Mucosa of descending colon (tissue), 3 donors: ENCODE results near the gene DISP3. TPM values are rescaled to one million over a fixed set of nuclear protein-coding genes. Genes with fewer than 3 reads are reported as not detected.

ENCODE experiments used
- ATAC-seq: fragments of 200-7000 bp; cut with Tn5 transposase; one replicate; pipeline ENCODE4 v1.9.1; 2020; ENCODE audit warnings: mild to moderate bottlenecking, moderate library complexity
- DNase-seq, 3 donors: peaks; one replicate each; pipeline ENCODE4 v3.0.0-alpha.2; 2020
- H3K36me3 ChIP-seq: fragments of 200-600 bp; one replicate; pipeline ENCODE4 v1.8.0; 2021; ENCODE audit warnings: low read depth, mild to moderate bottlenecking
- H3K4me1 ChIP-seq: fragments of 200-600 bp; one replicate; pipeline ENCODE4 v1.8.0; 2021; ENCODE audit warnings: low read depth, mild to moderate bottlenecking
- H3K4me3 ChIP-seq: fragments of 200-600 bp; one replicate; pipeline ENCODE4 v1.8.0; 2021; ENCODE audit warnings: mild to moderate bottlenecking
- H3K9me3 ChIP-seq: fragments of 200-600 bp; one replicate; pipeline ENCODE4 v1.8.0; 2021; ENCODE audit warnings: mild to moderate bottlenecking
- CTCF ChIP-seq: fragments of 200-600 bp; IDR thresholded peaks from one replicate; pipeline ENCODE4 v1.8.0; 2022; ENCODE audit warnings: antibody characterized with exemption, mild to moderate bottlenecking
- intact Hi-C, 2 donors: fragments of 100-400 bp; cut with DNase I in 1 of 2; cut with micrococcal nuclease in 1 of 2; formaldehyde crosslinking; loops; one replicate each; pipeline versions ENCODE4 v1.11.0 to v1.11.1; 2022; cut with DNase I, micrococcal nuclease
- total RNA-seq, 3 donors: library from RNA; stranded (reverse); fragmentation: NEBNext Ultra II Directional in 2 of 3; extraction: Animal tissue kit (Norgen Biotek cat#: 25700) in 2 of 3; gene quantifications; one replicate each; pipeline versions ENCODE4 v1.2.1 to v1.2.4, GENCODE V29; 2021 to 2023
- donor health status: DM: no; HTN: no; CAD: no; lungs with moderate emphysema.
- donor health status: DM: no; HTN: no; CAD: no.
- donor health status: DM: no; HTN: yes; CAD: no.

DISP3 gene
- total RNA-seq, 3 donors from 2014 or later: 0.17 to 0.23 (median 0.19) TPM

- no peak for DNase-seq
- intact Hi-C loops: no loop called here
- no peak for TF ChIP-seq CTCF
- Histone ChIP-seq H3K9me3 (no peaks in the 10 kb centered on the region), H3K4me3 (no peak overlapping the region), H3K36me3 (no peaks in the 10 kb centered on the region), H3K4me1 (no peaks in the 10 kb centered on the region)
- no peak for ATAC-seq
Measured at GRCh38 chr1:11487196-11487751, 8.3 kb downstream of the DISP3 start.

GRCh38 chr1:11488201-11488770, 9.3 kb downstream of the DISP3 start:
- no peak for ATAC-seq

DNA sequence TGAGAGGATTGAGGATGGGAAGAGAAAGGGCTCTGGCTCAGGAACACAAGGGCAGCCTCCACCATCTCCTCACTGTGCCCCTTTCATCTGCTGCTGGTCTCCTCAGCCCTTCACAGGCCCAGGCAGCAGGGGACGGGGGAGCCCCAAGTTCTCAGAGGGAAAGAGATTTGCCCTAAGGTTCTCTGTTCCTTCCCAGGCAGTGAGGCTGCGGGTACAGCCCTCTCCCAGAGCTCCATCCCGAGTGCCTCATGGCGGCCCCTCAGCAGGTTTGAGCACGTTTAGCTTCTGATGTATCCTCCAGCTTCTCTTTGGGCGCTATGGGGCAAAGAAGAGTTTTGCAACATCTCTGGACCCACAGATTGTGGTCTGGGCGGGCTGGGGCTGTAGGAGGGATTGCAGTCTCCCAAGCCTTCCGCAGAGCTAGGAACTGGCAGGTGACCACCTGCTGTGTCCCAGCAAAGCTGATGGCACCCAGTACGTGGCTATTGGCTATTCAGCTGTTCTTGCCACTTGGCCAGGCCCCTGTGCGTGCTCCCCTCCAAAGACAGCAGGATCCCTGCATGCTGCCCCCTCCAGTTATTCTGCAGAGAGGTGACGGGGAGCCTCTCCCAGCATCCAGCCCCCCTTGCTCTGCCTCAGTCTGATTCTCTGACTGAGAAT, 10.1 kb downstream of the DISP3 start:
- DNase-seq: no peak

More at GRCh38 chr1:11488201-11488770, 9.3 kb downstream of the DISP3 start:
- Histone ChIP-seq H3K4me3 (no peak overlapping the region), H3K4me1 (no peaks in the 10 kb centered on the region), H3K36me3 (no peaks in the 10 kb centered on the region), H3K9me3 (no peaks in the 10 kb centered on the region)
- no peak for TF ChIP-seq CTCF
- intact Hi-C loops: no loop called here
- no peak for DNase-seq

DNA sequence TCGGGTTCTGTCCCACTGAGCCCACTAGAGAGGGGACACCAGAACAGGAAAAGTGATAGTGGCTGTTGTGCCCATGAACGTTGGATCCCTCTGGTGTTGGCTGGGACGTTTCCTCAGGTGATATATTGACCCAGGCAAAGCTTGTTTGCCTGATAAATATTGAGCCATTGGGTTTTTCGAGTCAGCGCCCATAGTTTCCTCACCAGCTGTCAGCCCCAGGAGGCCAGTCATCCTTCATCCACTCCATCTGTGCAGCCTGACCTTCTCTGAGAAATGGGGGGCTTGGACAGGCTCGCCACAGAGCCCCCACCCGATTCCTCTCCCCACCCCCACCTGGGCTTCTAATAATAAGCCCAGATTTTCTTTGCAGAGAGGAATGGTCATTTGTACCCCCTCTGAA, 13.3 kb downstream of the DISP3 start:
- no peak overlapping the region for H3K4me3 ChIP-seq
- no peak for ATAC-seq
- intact Hi-C loops: no loop called here
- no peak for DNase-seq
- TF ChIP-seq CTCF: no peak
- H3K9me3 ChIP-seq: no peaks in the 10 kb centered on the region
- no peaks in the 10 kb centered on the region for H3K4me1 ChIP-seq
- H3K36me3 ChIP-seq: no peaks in the 10 kb centered on the region

More for the DNA sequence above, 10.1 kb downstream of the DISP3 start:
- Histone ChIP-seq H3K4me1 (no peaks in the 10 kb centered on the region), H3K36me3 (no peaks in the 10 kb centered on the region), H3K4me3 (no peak overlapping the region), H3K9me3 (no peaks in the 10 kb centered on the region)
- ATAC-seq: no peak
- no peak for TF ChIP-seq CTCF
- intact Hi-C loops: no loop called here

- intact Hi-C loops: no loop called here
- no peak for ATAC-seq
- Histone ChIP-seq H3K4me3 (no peak overlapping the region), H3K4me1 (no peaks in the 10 kb centered on the region), H3K36me3 (no peaks in the 10 kb centered on the region), H3K9me3 (no peaks in the 10 kb centered on the region)
- TF ChIP-seq CTCF: no peak
- DNase-seq: no peak
Measured at GRCh38 chr1:11493972-11494655, 15.2 kb downstream of the DISP3 start.
